ENCODE measurements around the gene WIZ. TPM values are rescaled to one million over a fixed set of nuclear protein-coding genes. Genes with fewer than 3 reads are reported as not detected.

The WIZ gene
- total and polyA plus RNA-seq, 2 experiments from 2014 or later, result 40.3 to 82.7 TPM

DNA sequence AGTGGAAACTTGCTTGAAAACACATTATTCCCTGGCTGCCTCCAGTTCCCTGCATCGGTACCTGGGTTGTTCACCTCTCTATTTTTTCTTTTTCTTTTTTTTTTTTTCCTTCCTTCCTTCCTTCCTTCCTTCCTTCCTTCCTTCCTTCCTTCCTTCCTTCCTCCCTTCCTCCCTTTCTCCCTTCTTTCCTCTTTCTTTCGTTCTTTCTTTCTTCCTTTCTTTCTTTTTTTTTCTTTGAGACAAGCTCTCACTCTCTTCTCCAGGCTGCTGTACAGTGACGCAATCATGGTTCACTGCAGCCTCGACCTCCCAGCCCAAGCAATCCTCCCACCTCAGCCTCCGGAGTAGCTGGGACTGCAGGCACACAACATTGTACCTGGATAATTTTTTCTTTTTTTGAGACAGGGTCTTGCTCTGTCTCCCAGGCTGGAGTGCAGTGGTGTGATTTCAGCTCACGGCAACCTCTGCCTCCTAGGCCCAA is 18.0 kb upstream of the WIZ start:
- H3K36me3 ChIP-seq, result no peaks in the 10 kb centered on the region
- H3K9me3 ChIP-seq (ENCODE audit: low read depth), result no peaks in the 10 kb centered on the region
- no peak overlapping the region for H3K4me3 ChIP-seq
- H3K4me1 ChIP-seq (ENCODE audit: low read depth), result no peaks in the 10 kb centered on the region
- no peak for DNase-seq (ENCODE audit: low read depth in 1 of 2, low spot score in 1 of 2)
- H3K27ac ChIP-seq, result no peak overlapping the region
- H3K27me3 ChIP-seq, result peaks cover 37% of the 10 kb centered on the region
- TF ChIP-seq, protein P1, sequence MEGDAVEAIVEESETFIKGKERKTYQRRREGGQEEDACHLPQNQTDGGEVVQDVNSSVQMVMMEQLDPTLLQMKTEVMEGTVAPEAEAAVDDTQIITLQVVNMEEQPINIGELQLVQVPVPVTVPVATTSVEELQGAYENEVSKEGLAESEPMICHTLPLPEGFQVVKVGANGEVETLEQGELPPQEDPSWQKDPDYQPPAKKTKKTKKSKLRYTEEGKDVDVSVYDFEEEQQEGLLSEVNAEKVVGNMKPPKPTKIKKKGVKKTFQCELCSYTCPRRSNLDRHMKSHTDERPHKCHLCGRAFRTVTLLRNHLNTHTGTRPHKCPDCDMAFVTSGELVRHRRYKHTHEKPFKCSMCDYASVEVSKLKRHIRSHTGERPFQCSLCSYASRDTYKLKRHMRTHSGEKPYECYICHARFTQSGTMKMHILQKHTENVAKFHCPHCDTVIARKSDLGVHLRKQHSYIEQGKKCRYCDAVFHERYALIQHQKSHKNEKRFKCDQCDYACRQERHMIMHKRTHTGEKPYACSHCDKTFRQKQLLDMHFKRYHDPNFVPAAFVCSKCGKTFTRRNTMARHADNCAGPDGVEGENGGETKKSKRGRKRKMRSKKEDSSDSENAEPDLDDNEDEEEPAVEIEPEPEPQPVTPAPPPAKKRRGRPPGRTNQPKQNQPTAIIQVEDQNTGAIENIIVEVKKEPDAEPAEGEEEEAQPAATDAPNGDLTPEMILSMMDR (IDR thresholded peaks at IDR 0.05; ENCODE audit: low read depth, low read length), result no peak

DNA sequence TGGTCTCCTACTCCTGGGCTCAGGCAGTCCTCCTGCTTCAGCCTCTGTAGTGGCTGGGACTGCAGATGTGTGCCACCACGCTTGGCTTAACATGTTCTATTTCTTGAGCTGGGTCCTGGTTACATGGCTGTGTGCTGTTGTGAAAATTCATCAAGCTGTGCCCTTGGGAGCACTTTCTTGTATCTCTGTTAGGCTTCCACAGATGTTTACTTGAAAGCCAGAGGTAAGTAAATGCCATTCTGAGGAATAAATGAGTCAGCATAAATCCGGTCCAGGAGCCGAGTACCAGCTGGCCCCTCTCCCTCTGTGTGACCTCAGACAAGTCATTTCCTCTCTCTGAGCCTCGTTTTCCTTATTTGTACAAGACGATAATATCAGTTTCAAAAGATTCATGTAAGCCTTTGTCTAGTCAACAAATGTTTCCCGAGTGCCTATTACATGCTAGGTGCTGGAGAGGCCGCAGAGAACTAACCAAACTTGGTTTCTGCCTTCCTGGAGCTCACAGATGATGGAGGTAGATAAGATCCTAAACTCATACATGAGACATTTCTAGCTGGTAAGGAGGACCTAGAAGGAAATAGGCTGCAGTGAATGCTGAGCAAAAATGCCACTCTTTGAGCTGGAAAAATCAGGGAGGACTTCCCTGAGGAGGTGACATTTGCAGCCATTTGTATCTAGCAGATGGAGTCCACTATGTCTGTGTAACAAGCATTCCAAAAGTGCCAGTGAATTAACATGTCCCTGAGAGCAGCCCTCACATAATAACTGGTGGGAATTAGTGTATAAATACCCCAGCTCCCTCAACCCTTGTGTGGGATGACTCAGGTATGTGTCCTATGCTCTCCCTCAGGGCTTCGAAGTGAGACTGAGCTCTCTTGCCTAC is 17.3 kb upstream of the WIZ start:
- Histone ChIP-seq H3K4me3 (no peak overlapping the region), H3K36me3 (no peaks in the 10 kb centered on the region), H3K4me1 (ENCODE audit: low read depth) (no peaks in the 10 kb centered on the region), H3K27ac (no peak overlapping the region), H3K27me3 (peaks cover 37% of the 10 kb centered on the region), H3K9me3 (ENCODE audit: low read depth) (no peaks in the 10 kb centered on the region)
- DNase-seq (ENCODE audit: low read depth in 1 of 2, low spot score in 1 of 2), result peak in 1 of 2 donors; percentile 88
- TF ChIP-seq, protein P1 (IDR thresholded peaks at IDR 0.05; ENCODE audit: low read depth, low read length), result no peak

- Histone ChIP-seq H3K36me3 (no peaks in the 10 kb centered on the region), H3K9me3 (ENCODE audit: low read depth) (no peaks in the 10 kb centered on the region), H3K27me3 (peaks cover 43% of the 10 kb centered on the region), H3K4me1 (ENCODE audit: low read depth) (no peaks in the 10 kb centered on the region), H3K4me3 (no peak within 1 kb of the TSS), H3K27ac (no peak within 1 kb of the TSS)
- TF ChIP-seq, protein P1 (IDR thresholded peaks at IDR 0.05; ENCODE audit: low read depth, low read length), result no peak
- DNase-seq (ENCODE audit: low read depth in 1 of 2, low spot score in 1 of 2), result peak in 1 of 2 donors; percentile 46
Observed at GRCh38 chr19:15464394-15465385, 14.9 kb upstream of the WIZ start, which contains the start of gene RASAL3. Gene RASAL3, minus strand, starts transcription at chr19:15464544. Its CDS starts 186 bp downstream, at chr19:15464358.

DNA sequence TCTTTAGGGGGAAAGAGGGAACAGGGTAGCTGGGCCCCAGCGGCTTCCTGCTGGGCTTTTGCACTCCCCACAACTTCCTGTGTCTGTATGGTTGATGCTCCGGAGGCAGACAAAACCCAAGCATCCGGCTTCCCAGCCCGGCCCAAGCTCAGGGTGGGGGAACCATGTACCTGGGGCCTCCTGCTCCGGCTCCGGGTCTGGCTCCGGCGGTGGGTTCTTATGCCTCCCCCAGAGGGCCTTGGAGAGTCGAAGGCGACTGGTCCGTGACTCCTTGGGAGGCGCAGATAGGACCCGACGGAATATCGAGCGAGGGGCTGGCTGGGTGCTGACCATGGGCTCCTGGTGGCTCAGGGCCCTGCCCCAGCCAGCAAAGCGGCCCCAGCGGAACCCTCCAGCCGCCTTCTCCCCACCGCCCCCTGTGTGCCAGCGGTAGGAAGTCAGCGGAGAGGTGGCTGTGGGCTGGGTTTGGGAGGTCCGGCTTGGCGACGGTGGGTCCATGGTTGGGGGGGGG is 14.2 kb upstream of the WIZ start:
- TF ChIP-seq, protein P1 (IDR thresholded peaks at IDR 0.05; ENCODE audit: low read depth, low read length), result no peak
- H3K36me3 ChIP-seq, result no peaks in the 10 kb centered on the region
- H3K4me3 ChIP-seq, result no peak overlapping the region
- H3K4me1 ChIP-seq (ENCODE audit: low read depth), result no peaks in the 10 kb centered on the region
- H3K9me3 ChIP-seq (ENCODE audit: low read depth), result no peaks in the 10 kb centered on the region
- peaks cover 43% of the 10 kb centered on the region for H3K27me3 ChIP-seq
- H3K27ac ChIP-seq, result no peak overlapping the region
- DNase-seq (ENCODE audit: low read depth in 1 of 2, low spot score in 1 of 2), result no peak

GRCh38 chr19:15461694-15462093 is 11.9 kb upstream of the WIZ start:
- Histone ChIP-seq H3K36me3 (no peaks in the 10 kb centered on the region), H3K27ac (no peak overlapping the region), H3K4me3 (no peak overlapping the region), H3K9me3 (ENCODE audit: low read depth) (no peaks in the 10 kb centered on the region), H3K4me1 (ENCODE audit: low read depth) (no peaks in the 10 kb centered on the region), H3K27me3 (peaks cover 47% of the 10 kb centered on the region)
- TF ChIP-seq, protein P1 (IDR thresholded peaks at IDR 0.05; ENCODE audit: low read depth, low read length), result no peak
- no peak for DNase-seq (ENCODE audit: low read depth in 1 of 2, low spot score in 1 of 2)

Measured in cardiac muscle cell (in vitro differentiated cells and primary cell).